SK-N-MC (cell line): ENCODE measurements around the gene SAMD8.

Experiments used
- EZH2 ChIP-seq: fragments of 200-600 bp; sonication (generic); IDR thresholded peaks from one replicate; pipeline ENCODE4 v1.6.1; 2017; ENCODE audit warnings: antibody characterized with exemption
- FOXP2 ChIP-seq: optimal IDR thresholded peaks from 2 replicates; pipeline ENCODE3; 2011; ENCODE audit warnings: mild to moderate bottlenecking, moderate library complexity; ENCODE audit not compliant: insufficient read depth; ENCODE audit errors: extremely low read length, control extremely low read depth

- TF ChIP-seq EZH2, result no peak
- no peak for TF ChIP-seq FOXP2
Measured at GRCh38 chr10:75065076-75065475, 46.4 kb upstream of the SAMD8 start.
